Smooth muscle cell (in vitro differentiated cells): ENCODE results near the gene CCER1. TPM values are rescaled to one million over a fixed set of nuclear protein-coding genes. Genes with fewer than 3 reads are reported as not detected.
"Not testable (repeated sequence)": the region's sequence is repeated elsewhere in the genome, so short reads cannot be mapped to it uniquely, and the experiment has no call there.

Experiments used
- DNase-seq: peaks from one replicate; lab custom pipeline; 2025; ENCODE audit not compliant: unreplicated experiment; lab: John Stamatoyannopoulos, UW
- H2AFZ ChIP-seq: fragments of 200-600 bp; sonication (generic); 2 replicates; pipeline ENCODE4 v1.6.0; 2016; ENCODE audit warnings: antibody characterized with exemption, low read depth, mild to moderate bottlenecking
- H3F3A ChIP-seq: fragments of 200-600 bp; sonication (generic); 2 replicates; pipeline ENCODE4 v1.6.0; 2017; ENCODE audit warnings: antibody characterized with exemption, low read depth
- H3K27ac ChIP-seq: fragments of 200-600 bp; sonication (generic); 2 replicates; pipeline ENCODE4 v1.5.1; 2016; ENCODE audit warnings: low read depth, mild to moderate bottlenecking
- H3K27me3 ChIP-seq: fragments of 200-600 bp; sonication (generic); 2 replicates; pipeline ENCODE4 v1.6.1; 2016; ENCODE audit warnings: low read depth, mild to moderate bottlenecking
- H3K36me3 ChIP-seq: fragments of 200-600 bp; sonication (generic); 2 replicates; pipeline ENCODE4 v1.5.1; 2016; ENCODE audit warnings: low read depth
- H3K4me1 ChIP-seq: fragments of 200-600 bp; sonication (generic); 2 replicates; pipeline ENCODE4 v1.5.1; 2016; ENCODE audit warnings: low read depth
- H3K4me2 ChIP-seq: fragments of 200-600 bp; sonication (generic); 2 replicates; pipeline ENCODE4 v1.6.0; 2016; ENCODE audit warnings: mild to moderate bottlenecking
- H3K4me3 ChIP-seq: fragments of 200-600 bp; sonication (generic); 2 replicates; pipeline ENCODE4 v1.5.1; 2016; ENCODE audit warnings: mild to moderate bottlenecking
- H3K79me2 ChIP-seq: fragments of 200-600 bp; sonication (generic); 2 replicates; pipeline ENCODE4 v1.6.0; 2016; ENCODE audit warnings: low read depth, mild to moderate bottlenecking
- H3K9ac ChIP-seq: fragments of 200-600 bp; sonication (generic); 2 replicates; pipeline ENCODE4 v1.6.0; 2016; ENCODE audit warnings: low read depth
- H3K9me3 ChIP-seq: fragments of 200-600 bp; sonication (generic); replicated peaks from 2 replicates; pipeline ENCODE4 v1.5.1; 2016; ENCODE audit warnings: low read depth
- H4K20me1 ChIP-seq: fragments of 200-600 bp; sonication (generic); 2 replicates; pipeline ENCODE4 v1.6.0; 2016; ENCODE audit warnings: low read depth
- CTCF ChIP-seq: fragments of 200-600 bp; sonication (generic); IDR thresholded peaks from 2 replicates; pipeline ENCODE4 v1.5.1; 2017; ENCODE audit warnings: borderline replicate concordance, mild to moderate bottlenecking, antibody characterized with exemption; ENCODE audit not compliant: insufficient read depth, poor library complexity, severe bottlenecking
- WGBS: methylation state at CpG from one replicate; pipeline ENCODE4 v1.1.7; 2016; ENCODE audit warnings: low lambda C conversion rate; 5-methylcytosine and 5-hydroxymethylcytosine counted together
- polyA plus RNA-seq: library from polyadenylated mRNA; unstranded; fragments of >200 nt; fragmentation: Nextera tagmentation; extraction: Ambion mirVana; gene quantifications from 2 replicates; pipeline ENCODE4 v1.2.1, GENCODE V29; 2016
- total RNA-seq: library from RNA; depleted of rRNA; stranded (reverse); fragments of >200 nt; gene quantifications from 2 replicates; pipeline ENCODE4 v1.2.3, GENCODE V29; 2014

The CCER1 gene
- total and polyA plus RNA-seq, 2 experiments from 2014 or later: not detected

- Histone ChIP-seq H3F3A (no peaks in the 10 kb centered on the region), H3K4me1 (peaks cover under 1% of the 10 kb centered on the region), H3K9me3 (no peaks in the 10 kb centered on the region), H3K79me2 (no peaks in the 10 kb centered on the region), H3K4me3 (no peak overlapping the region), H4K20me1 (no peaks in the 10 kb centered on the region), H3K27ac (no peak overlapping the region), H3K9ac (no peak overlapping the region), H3K36me3 (no peaks in the 10 kb centered on the region), H3K4me2 (no peak overlapping the region), H3K27me3 (no peaks in the 10 kb centered on the region), H2AFZ (no peak overlapping the region)
- DNase-seq: no peak
- TF ChIP-seq CTCF: no peak
- 93% methylated on average over 1 of the region's 1 CpG for WGBS
Measured at GRCh38 chr12:90989686-90990111, 34.7 kb upstream of the CCER1 start.

GRCh38 chr12:90987520-90987919 is 32.5 kb upstream of the CCER1 start:
- H3K4me2 ChIP-seq: no peak overlapping the region
- H3K79me2 ChIP-seq: no peaks in the 10 kb centered on the region
- H3K27ac ChIP-seq: no peak overlapping the region
- 91% methylated on average over 1 of the region's 1 CpG for WGBS
- H2AFZ ChIP-seq: no peak overlapping the region
- H3K36me3 ChIP-seq: no peaks in the 10 kb centered on the region
- H3K9ac ChIP-seq: no peak overlapping the region
- no peak overlapping the region for H3K4me3 ChIP-seq
- no peaks in the 10 kb centered on the region for H3K27me3 ChIP-seq
- no peaks in the 10 kb centered on the region for H3K4me1 ChIP-seq
- no peaks in the 10 kb centered on the region for H3F3A ChIP-seq
- no peaks in the 10 kb centered on the region for H4K20me1 ChIP-seq
- TF ChIP-seq CTCF: peak; percentile 17
- DNase-seq: no peak
- no peaks in the 10 kb centered on the region for H3K9me3 ChIP-seq

GRCh38 chr12:90987101-90987500 is 32.1 kb upstream of the CCER1 start:
- no peak overlapping the region for H2AFZ ChIP-seq
- H3K9me3 ChIP-seq: no peaks in the 10 kb centered on the region
- no peak for TF ChIP-seq CTCF
- H3K27ac ChIP-seq: no peak overlapping the region
- H4K20me1 ChIP-seq: no peaks in the 10 kb centered on the region
- no peak for DNase-seq
- no peaks in the 10 kb centered on the region for H3K4me1 ChIP-seq
- H3K79me2 ChIP-seq: no peaks in the 10 kb centered on the region
- H3K4me3 ChIP-seq: no peak overlapping the region
- H3K36me3 ChIP-seq: no peaks in the 10 kb centered on the region
- H3K4me2 ChIP-seq: no peak overlapping the region
- WGBS: 53% methylated on average over 1 of the region's 1 CpG
- no peaks in the 10 kb centered on the region for H3K27me3 ChIP-seq
- no peak overlapping the region for H3K9ac ChIP-seq
- no peaks in the 10 kb centered on the region for H3F3A ChIP-seq

- H3K4me2 ChIP-seq, H3K4me3 ChIP-seq, H3K36me3 ChIP-seq, H3K79me2 ChIP-seq, H3K9ac ChIP-seq, H2AFZ ChIP-seq, H3F3A ChIP-seq, H3K4me1 ChIP-seq, H3K27me3 ChIP-seq, H3K27ac ChIP-seq, H3K9me3 ChIP-seq, H4K20me1 ChIP-seq, DNase-seq: not testable (repeated sequence)
- WGBS: 88% methylated on average over 3 of the region's 3 CpGs
Measured at GRCh38 chr12:90985331-90985730, 30.4 kb upstream of the CCER1 start.
